Measurements from ENCODE around the gene C2CD2. TPM values are rescaled to one million over a fixed set of nuclear protein-coding genes. Genes with fewer than 3 reads are reported as not detected.

The C2CD2 gene
- total RNA-seq, result 10 to 100 TPM; 59.5 to 77.3 TPM

DNA sequence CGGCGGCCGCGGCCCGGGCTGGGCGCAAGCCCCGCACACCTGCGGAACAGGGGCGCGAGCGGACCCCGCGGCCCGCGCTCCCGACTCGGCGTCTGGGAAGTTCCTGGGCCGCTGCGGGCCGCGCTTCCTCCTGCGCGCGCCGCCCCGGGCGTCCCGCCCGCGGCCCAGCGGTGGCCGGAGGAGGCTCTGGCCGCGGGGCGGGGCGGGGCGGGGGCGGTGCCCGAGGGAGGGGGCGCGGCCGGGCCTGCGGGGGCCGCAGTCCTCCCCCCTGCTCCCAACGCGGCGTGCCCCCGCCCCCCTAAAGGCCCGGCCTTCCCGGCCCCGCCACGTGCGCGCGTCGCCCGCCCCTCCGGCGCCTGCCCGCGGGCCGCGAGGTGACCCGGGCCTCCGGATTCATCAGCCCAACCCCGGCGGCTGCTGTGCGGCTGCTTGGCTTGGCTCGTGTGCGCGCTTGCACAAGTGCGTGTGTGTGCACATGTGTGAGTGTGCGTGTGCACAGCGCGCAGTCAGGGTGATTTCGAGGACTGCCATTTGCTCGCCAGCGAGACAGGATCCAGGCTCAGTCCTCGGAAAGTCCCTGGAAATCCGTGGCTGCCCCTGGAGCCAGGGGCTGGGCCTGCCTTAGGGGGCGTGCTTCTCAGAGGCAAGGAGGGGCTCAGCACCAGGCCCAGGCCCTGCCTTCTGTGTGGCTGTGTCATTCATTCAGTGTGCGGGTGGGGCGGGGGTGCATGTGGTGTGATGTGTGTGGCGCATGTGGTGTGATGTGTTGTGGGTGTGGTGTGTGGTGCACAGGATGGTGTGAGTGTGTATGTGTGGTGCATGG lies at the start of gene C2CD2:
Gene C2CD2, minus strand, starts transcription at position 188 of the 823 bp plus-strand sequence. CDS start 370 bp downstream, outside the sequence.
- no peaks in the 10 kb centered on the region for H3K36me3 ChIP-seq
- peak within 1 kb of the TSS; percentile 80 for H3K4me3 ChIP-seq
- ATAC-seq (ENCODE audit: insufficient number of reproducible peaks, low FRiP score, low read depth) (peak; percentile 51), DNase-seq (ENCODE audit: low spot score) (no peak)
- H3K9me3 ChIP-seq, result no peaks in the 10 kb centered on the region
- H3K4me1 ChIP-seq (ENCODE audit: control insufficient read depth in 1 of 2, low read depth in 2 of 2), result peaks cover 19 to 59% of the 10 kb centered on the region in 2 donors
- peak within 1 kb of the TSS; percentile 76 to 87 for H3K27ac ChIP-seq
- TF ChIP-seq, protein P1, sequence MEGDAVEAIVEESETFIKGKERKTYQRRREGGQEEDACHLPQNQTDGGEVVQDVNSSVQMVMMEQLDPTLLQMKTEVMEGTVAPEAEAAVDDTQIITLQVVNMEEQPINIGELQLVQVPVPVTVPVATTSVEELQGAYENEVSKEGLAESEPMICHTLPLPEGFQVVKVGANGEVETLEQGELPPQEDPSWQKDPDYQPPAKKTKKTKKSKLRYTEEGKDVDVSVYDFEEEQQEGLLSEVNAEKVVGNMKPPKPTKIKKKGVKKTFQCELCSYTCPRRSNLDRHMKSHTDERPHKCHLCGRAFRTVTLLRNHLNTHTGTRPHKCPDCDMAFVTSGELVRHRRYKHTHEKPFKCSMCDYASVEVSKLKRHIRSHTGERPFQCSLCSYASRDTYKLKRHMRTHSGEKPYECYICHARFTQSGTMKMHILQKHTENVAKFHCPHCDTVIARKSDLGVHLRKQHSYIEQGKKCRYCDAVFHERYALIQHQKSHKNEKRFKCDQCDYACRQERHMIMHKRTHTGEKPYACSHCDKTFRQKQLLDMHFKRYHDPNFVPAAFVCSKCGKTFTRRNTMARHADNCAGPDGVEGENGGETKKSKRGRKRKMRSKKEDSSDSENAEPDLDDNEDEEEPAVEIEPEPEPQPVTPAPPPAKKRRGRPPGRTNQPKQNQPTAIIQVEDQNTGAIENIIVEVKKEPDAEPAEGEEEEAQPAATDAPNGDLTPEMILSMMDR (IDR thresholded peaks at IDR 0.05), result no peak
- no peaks in the 10 kb centered on the region for H3K27me3 ChIP-seq (replicated peaks; ENCODE audit: insufficient read depth)

DNA sequence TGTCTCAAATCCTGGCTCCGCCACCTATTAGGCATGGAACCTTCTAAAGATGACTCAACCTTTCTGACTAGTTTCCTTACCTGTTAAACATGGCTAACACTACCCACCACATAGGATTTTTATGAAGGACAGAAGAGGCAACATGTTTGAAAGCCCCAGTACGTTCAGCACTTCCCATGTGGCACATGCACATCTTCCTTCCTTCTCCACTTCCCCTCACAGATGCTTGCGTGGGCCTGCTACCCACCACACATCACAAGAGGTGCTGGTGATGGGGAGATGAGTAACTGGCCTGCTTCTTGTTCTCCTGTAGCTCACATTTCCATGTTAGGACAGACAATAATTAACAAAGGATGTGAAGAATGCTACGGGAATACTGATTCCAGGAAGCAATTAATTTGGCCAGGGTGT lies 49.2 kb upstream of the C2CD2 start:
- DNase-seq (ENCODE audit: low spot score), result no peak
- Histone ChIP-seq H3K4me1 (ENCODE audit: control insufficient read depth in 1 of 2, low read depth in 2 of 2) (peaks cover 0 to 8% of the 10 kb centered on the region in 2 donors), H3K36me3 (peaks cover 2% of the 10 kb centered on the region), H3K27me3 (replicated peaks; ENCODE audit: insufficient read depth) (no peaks in the 10 kb centered on the region), H3K9me3 (no peaks in the 10 kb centered on the region), H3K27ac (no peak overlapping the region), H3K4me3 (no peak overlapping the region)
- TF ChIP-seq, protein P1 (IDR thresholded peaks at IDR 0.05), result no peak
- no peak for ATAC-seq (ENCODE audit: insufficient number of reproducible peaks, low FRiP score, low read depth)

DNA sequence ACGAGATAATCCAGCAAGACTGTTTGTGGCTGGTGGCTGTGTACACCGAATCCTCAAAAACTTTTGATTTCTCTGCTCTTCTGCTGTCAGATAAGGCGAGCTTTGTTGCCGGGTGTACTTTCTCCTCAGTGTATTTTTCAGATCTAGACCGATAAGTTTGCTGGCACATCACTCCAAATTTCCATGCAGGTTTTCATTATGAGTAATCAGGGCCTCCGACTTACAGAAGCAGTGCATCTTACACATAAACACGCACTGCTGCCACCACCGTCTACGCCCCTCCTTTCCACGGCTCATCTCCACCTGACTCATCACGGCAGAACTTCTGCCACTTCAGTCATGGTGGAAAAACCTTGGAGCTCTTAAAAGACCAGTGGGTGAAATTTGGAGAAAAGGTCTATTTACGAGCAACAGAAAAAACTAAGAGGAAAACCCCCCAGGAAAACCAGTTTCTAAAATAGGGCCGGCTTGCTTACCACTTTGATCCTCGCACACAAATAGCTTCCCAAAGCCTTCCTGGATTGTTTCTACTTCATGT lies 48.7 kb upstream of the C2CD2 start:
- DNase-seq (ENCODE audit: low spot score), result no peak
- ATAC-seq (ENCODE audit: insufficient number of reproducible peaks, low FRiP score, low read depth), result no peak
- TF ChIP-seq, protein P1 (IDR thresholded peaks at IDR 0.05), result no peak
- Histone ChIP-seq H3K36me3 (peaks cover 2% of the 10 kb centered on the region), H3K9me3 (no peaks in the 10 kb centered on the region), H3K27me3 (replicated peaks; ENCODE audit: insufficient read depth) (no peaks in the 10 kb centered on the region), H3K4me3 (no peak overlapping the region), H3K4me1 (ENCODE audit: control insufficient read depth in 1 of 2, low read depth in 2 of 2) (peaks cover 0 to 7% of the 10 kb centered on the region in 2 donors), H3K27ac (no peak overlapping the region)

DNA sequence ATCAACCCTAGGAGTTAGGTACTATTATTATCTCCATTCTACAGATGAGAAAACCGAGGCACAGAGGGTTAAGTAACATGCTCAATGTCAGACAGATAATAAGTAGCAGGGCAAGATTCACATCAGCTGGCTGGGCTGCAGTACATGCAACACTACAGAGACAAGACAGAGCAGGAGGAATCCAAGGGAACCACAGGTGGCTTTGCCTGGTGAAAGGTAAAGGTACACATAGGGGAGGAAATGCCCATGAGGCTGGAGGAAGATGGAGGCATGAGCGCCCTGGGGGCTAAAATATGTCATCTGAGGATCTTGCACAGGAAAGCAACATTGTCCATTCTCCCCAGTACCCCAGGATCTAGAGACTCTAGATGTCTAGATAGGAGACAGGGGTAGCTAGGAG lies 48.0 kb upstream of the C2CD2 start:
- TF ChIP-seq, protein P1 (IDR thresholded peaks at IDR 0.05), result no peak
- DNase-seq (ENCODE audit: low spot score), result no peak
- Histone ChIP-seq H3K27ac (no peak overlapping the region), H3K4me3 (no peak overlapping the region), H3K36me3 (peaks cover 2% of the 10 kb centered on the region), H3K4me1 (ENCODE audit: control insufficient read depth in 1 of 2, low read depth in 2 of 2) (peaks cover 0 to 5% of the 10 kb centered on the region in 2 donors), H3K9me3 (no peaks in the 10 kb centered on the region), H3K27me3 (replicated peaks; ENCODE audit: insufficient read depth) (no peaks in the 10 kb centered on the region)
- ATAC-seq (ENCODE audit: insufficient number of reproducible peaks, low FRiP score, low read depth), result no peak

DNA sequence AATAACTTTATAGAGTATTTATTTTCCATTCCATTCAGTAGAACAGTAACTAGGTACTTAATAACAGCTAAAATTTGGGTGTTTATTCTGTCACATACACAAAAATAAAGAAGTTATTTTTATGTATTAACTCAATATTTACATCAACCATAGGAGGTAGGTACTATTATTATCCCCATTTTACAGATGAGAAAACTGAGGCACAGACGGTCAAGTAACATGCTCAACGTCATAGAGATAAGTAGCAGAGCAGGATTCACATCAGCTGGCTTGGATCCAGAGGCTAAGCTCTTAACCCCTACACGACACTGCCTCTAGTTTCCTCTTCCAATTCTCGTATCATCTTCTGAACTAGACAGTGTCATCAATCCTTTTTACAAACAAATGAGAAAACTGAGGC lies 47.1 kb upstream of the C2CD2 start:
- no peak overlapping the region for H3K4me3 ChIP-seq
- H3K4me1 ChIP-seq (ENCODE audit: control insufficient read depth in 1 of 2, low read depth in 2 of 2), result peaks cover 0 to 5% of the 10 kb centered on the region in 2 donors
- H3K27ac ChIP-seq, result no peak overlapping the region
- no peak for ATAC-seq (ENCODE audit: insufficient number of reproducible peaks, low FRiP score, low read depth)
- TF ChIP-seq, protein P1 (IDR thresholded peaks at IDR 0.05), result no peak
- no peak for DNase-seq (ENCODE audit: low spot score)
- no peaks in the 10 kb centered on the region for H3K9me3 ChIP-seq
- peaks cover 2% of the 10 kb centered on the region for H3K36me3 ChIP-seq
- H3K27me3 ChIP-seq (replicated peaks; ENCODE audit: insufficient read depth), result no peaks in the 10 kb centered on the region
